ENCODE measurements around the gene TRAF3.
"Not testable (repeated sequence)": the region's sequence is repeated elsewhere in the genome, so short reads cannot be mapped to it uniquely, and the experiment has no call there.

TRAF3 gene

DNA sequence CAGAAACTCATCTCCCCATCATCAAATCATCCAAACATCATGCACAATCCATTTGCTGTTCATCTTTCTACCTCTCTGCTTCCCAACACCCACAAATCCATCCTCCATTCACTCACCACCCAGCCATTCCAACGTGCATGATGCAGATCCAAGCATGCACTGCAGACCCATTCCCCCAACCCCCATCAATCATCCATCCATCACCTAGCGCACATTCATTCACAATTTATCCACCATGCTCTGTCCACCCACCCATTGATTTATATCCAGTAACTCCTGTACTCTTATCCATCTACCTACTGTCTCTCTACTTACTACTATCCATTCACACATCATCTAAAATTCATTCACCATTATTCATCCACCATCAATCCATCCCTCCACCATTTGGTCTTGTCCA is 141.2 kb downstream of the TRAF3 start:
- in situ Hi-C loops (cut with MboI; ENCODE audit: low sequenced_read_pairs) = no loop called here

GRCh38 chr14:102920273-102920997 is 143.2 kb downstream of the TRAF3 start:
- in situ Hi-C loops (cut with MboI; ENCODE audit: low sequenced_read_pairs) = no loop called here

DNA sequence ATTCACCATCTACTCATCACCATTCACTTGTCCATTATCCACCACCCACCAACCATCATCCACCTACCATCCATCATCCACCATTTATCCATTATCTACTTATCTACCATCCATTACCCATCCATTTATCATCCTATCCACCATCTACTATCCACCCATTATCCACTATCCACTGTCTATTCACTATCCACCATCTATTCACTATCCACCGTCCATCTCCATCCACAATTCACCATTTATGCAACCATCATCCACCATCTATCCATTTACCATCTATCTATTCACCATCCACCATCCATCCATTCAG is 143.7 kb downstream of the TRAF3 start:
- in situ Hi-C loops (cut with MboI; ENCODE audit: low sequenced_read_pairs) = no loop called here

DNA sequence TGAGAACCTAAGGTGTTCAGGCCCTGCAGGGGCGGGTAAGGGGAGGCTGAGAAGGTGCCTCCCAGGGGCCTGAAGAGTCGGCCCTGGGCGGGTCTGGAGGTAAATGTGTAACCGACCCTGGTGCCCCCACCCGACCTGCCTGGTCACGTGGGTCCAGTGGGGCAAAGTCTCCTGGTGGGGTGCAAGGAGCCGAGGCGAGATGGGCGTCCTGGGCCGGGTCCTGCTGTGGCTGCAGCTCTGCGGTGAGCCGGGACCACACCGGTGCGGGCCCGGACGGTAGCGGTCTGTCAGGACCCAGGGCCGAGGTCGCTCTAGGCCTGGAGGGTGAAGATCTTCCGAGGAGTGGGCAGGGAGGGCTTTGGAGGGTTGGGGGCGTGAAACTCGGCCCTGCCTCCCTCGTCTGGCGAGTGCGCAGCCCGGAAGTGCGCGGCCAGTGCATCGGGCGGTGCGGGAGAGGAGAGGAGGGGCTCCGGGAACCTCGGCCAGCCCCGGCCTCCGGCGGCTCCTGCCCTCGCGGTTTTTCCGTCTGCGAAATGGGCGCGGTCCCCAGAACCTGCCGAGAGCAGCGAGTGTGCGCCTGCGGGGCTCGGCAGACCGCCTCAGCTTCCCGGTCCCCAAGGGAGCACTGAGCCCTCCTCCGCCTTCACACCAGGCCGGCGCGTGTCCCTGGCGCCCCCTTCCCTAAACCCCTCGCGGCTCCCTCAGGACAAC is 145.4 kb downstream of the TRAF3 start, which contains the start of gene AMN:
Gene AMN (plus strand): TSS at position 174 of the 711 bp plus-strand sequence. CDS start 26 bp downstream, at position 200.
- in situ Hi-C loops (cut with MboI; ENCODE audit: low sequenced_read_pairs) = no loop called here

DNA sequence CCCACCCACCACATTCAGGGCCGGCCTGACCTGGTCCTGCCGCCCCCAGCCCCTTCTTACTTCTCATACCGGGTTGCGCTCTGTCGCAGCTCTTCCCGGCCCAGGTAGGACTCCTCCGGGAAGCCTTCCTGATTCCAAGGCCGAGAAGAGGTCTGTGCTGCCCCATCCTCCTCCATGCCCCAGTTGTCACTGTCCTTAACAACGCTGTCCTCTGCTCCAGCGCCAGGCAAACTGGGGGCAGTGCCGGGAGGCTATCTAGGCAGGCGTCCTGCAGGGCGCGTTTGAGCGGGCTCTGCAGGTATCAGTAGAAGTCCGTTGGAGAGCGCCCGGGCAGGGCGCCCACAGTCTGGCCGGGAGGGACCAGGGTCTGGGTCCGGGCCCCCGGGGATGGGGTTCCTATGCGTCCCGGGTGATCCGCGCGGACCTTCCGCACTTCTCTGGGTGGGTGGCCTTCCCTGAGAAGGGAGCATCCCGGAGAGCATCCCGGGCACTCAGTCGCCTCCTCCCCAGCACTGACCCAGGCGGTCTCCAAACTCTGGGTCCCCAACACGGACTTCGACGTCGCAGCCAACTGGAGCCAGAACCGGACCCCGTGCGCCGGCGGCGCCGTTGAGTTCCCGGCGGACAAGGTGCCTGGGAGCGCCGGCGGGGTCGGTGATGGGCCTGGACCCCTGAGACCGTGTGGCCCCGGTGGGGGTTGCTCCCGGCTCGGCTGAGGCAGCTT is 146.1 kb downstream of the TRAF3 start:
- in situ Hi-C loops (cut with MboI; ENCODE audit: low sequenced_read_pairs) = no loop called here

DNA sequence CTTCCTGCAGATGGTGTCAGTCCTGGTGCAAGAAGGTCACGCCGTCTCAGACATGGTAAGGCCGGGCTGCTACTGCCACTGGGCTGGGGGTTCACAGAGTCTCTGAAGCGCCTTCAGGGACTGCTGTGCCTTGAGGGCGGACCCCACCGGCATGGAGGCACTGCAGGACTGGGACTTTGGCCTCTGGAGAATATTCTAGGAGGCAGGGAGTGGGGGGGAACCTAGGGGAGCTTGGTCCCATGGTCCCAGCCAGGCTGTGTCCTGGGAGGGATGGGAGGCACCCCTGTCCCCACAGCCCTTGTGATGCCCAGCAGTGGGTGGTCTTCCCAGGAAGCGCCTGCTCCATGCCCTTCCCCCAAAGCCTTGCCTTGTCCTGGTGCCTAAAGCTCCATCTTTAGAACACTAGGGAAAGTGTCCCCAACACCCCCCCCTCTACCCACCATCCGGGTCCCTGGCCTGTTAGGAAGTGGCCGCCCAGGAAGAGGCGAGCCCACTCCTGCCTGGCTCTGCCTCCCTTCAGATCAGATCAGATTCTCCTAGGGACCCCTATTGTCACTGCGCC is 146.8 kb downstream of the TRAF3 start:
- in situ Hi-C loops (cut with MboI; ENCODE audit: low sequenced_read_pairs) = no loop called here

DNA sequence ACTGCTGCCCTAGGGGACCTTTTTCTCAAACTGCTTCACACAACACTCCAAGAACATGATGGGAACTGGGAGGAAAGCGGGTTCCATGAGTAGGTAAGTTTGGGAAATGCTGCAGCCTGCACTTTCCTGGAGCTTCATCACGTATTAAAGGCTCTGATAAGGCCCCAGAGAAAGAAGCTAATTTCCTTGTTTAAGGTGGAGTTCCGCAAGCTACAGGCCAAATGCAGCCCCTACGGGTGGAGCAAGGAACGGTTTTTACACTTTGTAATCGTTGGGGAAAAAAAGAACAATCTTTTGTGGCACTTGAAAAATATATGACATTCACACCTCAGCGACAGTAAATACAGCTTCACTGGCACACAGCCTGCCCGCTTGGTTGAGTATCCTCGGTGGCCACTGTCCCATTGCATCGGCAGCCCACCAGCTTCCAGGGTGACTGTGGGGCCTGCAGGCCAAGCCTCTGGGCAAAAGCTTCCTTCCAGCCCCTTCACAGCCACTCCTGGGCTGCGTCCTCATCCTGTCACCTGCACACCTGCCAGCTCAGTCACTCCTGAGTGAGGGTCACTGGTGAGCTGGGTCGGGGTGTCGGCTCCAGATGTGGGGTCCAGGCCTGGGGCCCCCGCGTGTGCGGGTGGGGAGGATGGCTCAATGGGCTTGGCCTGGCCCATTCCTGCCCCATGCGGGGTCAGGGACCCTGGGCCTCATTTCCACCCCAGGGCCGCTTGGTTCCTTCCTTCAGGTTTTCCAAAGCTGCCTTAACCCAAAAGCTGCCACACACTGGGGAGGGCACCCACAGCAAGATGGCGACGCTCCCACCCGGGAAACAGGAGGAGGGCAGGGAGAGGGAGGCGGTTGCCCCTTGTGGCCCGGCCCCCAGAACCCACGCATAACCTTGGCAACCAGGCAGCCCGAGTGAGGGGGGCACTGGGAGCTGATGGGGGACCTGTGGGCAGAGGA is 147.7 kb downstream of the TRAF3 start:
- in situ Hi-C loops (cut with MboI; ENCODE audit: low sequenced_read_pairs) = no loop called here

GRCh38 chr14:102925646-102926045 is 148.4 kb downstream of the TRAF3 start:
- in situ Hi-C loops (cut with MboI; ENCODE audit: low sequenced_read_pairs) = no loop called here

DNA sequence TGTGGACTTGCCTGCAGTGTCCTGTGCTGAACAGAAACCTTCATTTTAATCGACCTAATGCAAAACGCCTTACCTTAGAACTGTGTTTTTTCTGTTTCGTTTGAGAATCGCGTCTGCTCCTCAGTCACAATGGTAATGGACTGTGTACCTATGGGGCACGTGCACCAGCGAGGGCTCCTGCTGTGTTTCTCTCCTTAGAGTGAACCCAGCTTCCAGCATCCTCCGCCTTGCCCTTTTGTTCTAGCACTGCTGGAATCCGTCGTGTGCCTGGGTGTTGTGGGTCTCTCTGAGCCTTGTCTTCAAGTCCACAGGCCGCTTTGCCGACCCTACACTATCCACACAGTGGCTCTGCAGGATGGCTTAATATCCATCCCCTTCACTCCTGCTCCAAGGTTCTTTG is 148.9 kb downstream of the TRAF3 start:
- in situ Hi-C loops (cut with MboI; ENCODE audit: low sequenced_read_pairs) = no loop called here

DNA sequence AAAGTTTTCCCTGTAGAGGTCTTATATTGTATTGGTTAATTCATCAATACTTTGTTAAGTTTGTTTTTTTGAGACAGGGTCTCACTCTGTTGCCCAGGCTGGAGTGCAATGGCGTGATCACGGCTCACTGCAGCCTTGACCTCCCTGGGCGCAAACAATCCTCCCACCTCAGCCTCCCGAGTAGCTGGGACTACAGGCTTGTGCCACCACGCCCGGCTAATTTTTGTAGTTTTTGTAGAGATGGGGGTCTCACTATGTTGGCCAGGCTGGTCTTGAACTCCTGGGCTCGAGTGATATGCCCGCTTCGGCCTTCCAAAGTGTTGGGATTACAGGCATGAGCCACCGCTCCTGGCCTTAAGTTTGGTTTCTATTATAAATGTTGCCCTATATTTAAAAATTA is 149.6 kb downstream of the TRAF3 start:
- in situ Hi-C loops (cut with MboI; ENCODE audit: low sequenced_read_pairs) = not testable (repeated sequence)

GRCh38 chr14:102927346-102927877 is 150.2 kb downstream of the TRAF3 start:
- in situ Hi-C loops (cut with MboI; ENCODE audit: low sequenced_read_pairs) = no loop called here

GRCh38 chr14:102927878-102928411 is 150.7 kb downstream of the TRAF3 start:
- in situ Hi-C loops (cut with MboI; ENCODE audit: low sequenced_read_pairs) = no loop called here

DNA sequence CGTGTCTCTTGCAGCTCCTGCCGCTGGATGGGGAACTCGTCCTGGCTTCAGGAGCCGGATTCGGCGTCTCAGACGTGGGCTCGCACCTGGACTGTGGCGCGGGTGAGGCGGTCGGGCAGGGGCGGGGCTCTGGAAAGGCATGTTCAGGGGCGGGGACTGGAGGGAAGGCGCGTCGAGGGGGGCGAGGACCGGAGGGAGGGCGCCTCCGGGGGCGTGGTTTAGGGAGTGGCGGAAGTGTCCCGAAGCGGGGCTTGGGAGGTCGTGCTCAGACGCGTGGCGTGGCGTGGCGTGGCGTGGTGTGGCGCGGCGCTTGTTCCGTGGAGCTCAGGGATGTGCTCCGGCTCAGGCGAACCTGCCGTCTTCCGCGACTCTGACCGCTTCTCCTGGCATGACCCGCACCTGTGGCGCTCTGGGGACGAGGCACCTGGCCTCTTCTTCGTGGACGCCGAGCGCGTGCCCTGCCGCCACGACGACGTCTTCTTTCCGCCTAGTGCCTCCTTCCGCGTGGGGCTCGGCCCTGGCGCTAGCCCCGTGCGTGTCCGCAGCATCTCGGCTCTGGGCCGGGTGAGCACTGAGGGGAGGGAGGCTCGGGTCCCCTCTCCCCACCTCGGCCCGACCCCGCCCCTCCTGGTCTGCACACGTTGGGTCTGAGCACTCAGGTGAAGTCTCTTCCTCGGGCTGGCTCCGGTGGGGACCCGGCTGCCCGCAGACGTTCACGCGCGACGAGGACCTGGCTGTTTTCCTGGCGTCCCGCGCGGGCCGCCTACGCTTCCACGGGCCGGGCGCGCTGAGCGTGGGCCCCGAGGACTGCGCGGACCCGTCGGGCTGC is 151.4 kb downstream of the TRAF3 start:
- in situ Hi-C loops (cut with MboI; ENCODE audit: low sequenced_read_pairs) = no loop called here

- in situ Hi-C loops (cut with MboI; ENCODE audit: low sequenced_read_pairs) = no loop called here
Measured at GRCh38 chr14:102929241-102930137, 152.2 kb downstream of the TRAF3 start.

DNA sequence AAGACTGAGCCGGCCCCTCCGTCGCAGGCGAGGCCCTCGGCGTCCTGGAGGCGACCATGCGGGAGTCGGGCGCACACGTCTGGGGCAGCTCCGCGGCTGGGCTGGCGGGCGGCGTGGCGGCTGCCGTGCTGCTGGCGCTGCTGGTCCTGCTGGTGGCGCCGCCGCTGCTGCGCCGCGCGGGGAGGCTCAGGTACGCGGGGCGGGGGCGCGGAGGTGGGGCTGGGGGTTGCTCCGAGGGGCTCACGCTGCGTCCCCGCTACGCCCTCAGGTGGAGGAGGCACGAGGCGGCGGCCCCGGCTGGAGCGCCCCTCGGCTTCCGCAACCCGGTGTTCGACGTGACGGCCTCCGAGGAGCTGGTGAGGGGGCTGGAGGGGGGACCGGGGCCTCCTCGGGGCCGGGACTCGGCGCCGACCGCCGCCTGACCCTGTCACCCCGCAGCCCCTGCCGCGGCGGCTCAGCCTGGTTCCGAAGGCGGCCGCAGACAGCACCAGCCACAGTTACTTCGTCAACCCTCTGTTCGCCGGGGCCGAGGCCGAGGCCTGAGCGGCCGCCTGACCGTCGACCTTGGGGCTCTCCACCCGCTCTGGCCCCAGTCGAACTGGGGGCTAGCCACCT is 153.0 kb downstream of the TRAF3 start:
- in situ Hi-C loops (cut with MboI; ENCODE audit: low sequenced_read_pairs) = no loop called here

GRCh38 chr14:102930753-102931579 is 153.7 kb downstream of the TRAF3 start:
- in situ Hi-C loops (cut with MboI; ENCODE audit: low sequenced_read_pairs) = no loop called here

All from hTERT RPE-1 (cell line).